B cell (primary cell): ENCODE measurements around the gene RAD51AP2. TPM values are rescaled to one million over a fixed set of nuclear protein-coding genes. Genes with fewer than 3 reads are reported as not detected.

Experiments used
- ATAC-seq: fragments of 200-7000 bp; cut with Tn5 transposase; one replicate; pipeline ENCODE4 v1.10.0; 2021; ENCODE audit warnings: low read depth, mild to moderate bottlenecking, moderate number of reproducible peaks, moderate library complexity
- CTCF ChIA-PET: fragments of 350-600 bp; sonication (Branson Sonifier 250); formaldehyde crosslinking; loops from one replicate; lab custom pipeline; 2021; ENCODE audit warnings: antibody characterized with exemption, inconsistent platforms; lab: Charles Lee
- POLR2A ChIA-PET: fragments of 350-600 bp; sonication (Branson Sonifier 250); formaldehyde crosslinking; loops from one replicate; lab custom pipeline; 2021; ENCODE audit warnings: antibody characterized with exemption; lab: Charles Lee
- DNase-seq: peaks from one replicate; pipeline ENCODE4 v3.0.0; 2013
- H2AFZ ChIP-seq: 2 replicates; pipeline ENCODE4 v1.6.1; 2012; ENCODE audit warnings: mild to moderate bottlenecking, low read depth, low read length; ENCODE audit not compliant: insufficient read depth, poor library complexity, severe bottlenecking
- H3K27ac ChIP-seq, 2 donors: 1 replicate in 1 of 2; 2 replicates in 1 of 2; pipeline ENCODE4 v1.5.1; 2012 to 2013; ENCODE audit warnings: low read length in 2 of 2, mild to moderate bottlenecking in 2 of 2, moderate library complexity in 1 of 2
- H3K27me3 ChIP-seq, 4 experiments: fragments of 200-600 bp in 1 of 4; sonication (generic) in 1 of 4; replicated peaks in 1 of 4; 1 replicate in 2 of 4; 2 replicates in 2 of 4; pipeline versions ENCODE4 v1.6.1 to v1.7.0; 2013 to 2016; ENCODE audit warnings: low read length in 3 of 4, mild to moderate bottlenecking in 2 of 4, mixed read lengths in 1 of 4, moderate library complexity in 1 of 4; ENCODE audit not compliant: insufficient read depth in 4 of 4, control insufficient read depth in 3 of 4; ENCODE audit errors: control extremely low read depth in 1 of 4
- H3K36me3 ChIP-seq, 2 experiments: replicated peaks in 1 of 2; 1 replicate in 1 of 2; 2 replicates in 1 of 2; pipeline versions ENCODE4 v1.6.1 to v1.7.1; 2013; ENCODE audit warnings: low read length in 1 of 2; ENCODE audit not compliant: insufficient read depth in 2 of 2, control insufficient read depth in 1 of 2; ENCODE audit errors: control extremely low read depth in 1 of 2, extremely low read depth in 1 of 2
- H3K4me1 ChIP-seq, 2 donors: fragments of 200-600 bp in 1 of 2; sonication (generic) in 1 of 2; 1 replicate in 1 of 2; 2 replicates in 1 of 2; pipeline versions ENCODE4 v1.5.1 to v1.6.1; 2013 to 2017; ENCODE audit warnings: low read length in 2 of 2; ENCODE audit not compliant: control insufficient read depth in 2 of 2, insufficient read depth in 2 of 2
- H3K4me2 ChIP-seq: replicated peaks from 2 replicates; pipeline ENCODE3; 2012; ENCODE audit warnings: mild to moderate bottlenecking, low read depth, low read length; ENCODE audit not compliant: poor library complexity, severe bottlenecking
- H3K4me3 ChIP-seq, 5 experiments: fragments of 200-600 bp in 1 of 5; sonication (generic) in 1 of 5; 1 replicate in 3 of 5; 2 replicates in 2 of 5; pipeline versions ENCODE4 v1.5.1 to v1.7.0; 2011 to 2016; ENCODE audit warnings: low read length in 4 of 5, mild to moderate bottlenecking in 4 of 5, low read depth in 2 of 5, control low read depth in 1 of 5, moderate library complexity in 1 of 5; ENCODE audit not compliant: insufficient read depth in 1 of 5; ENCODE audit errors: control extremely low read depth in 1 of 5, extremely low read depth in 1 of 5
- H3K79me2 ChIP-seq: fragments of 200-600 bp; sonication (generic); one replicate; pipeline ENCODE4 v1.6.0; 2016; ENCODE audit warnings: low read length; ENCODE audit not compliant: control insufficient read depth, insufficient read depth
- H3K9ac ChIP-seq: fragments of 200-600 bp; sonication (generic); 2 replicates; pipeline ENCODE4 v1.6.1; 2017; ENCODE audit warnings: mild to moderate bottlenecking, low read length, moderate library complexity
- H3K9me3 ChIP-seq, 3 donors: one replicate each; pipeline versions ENCODE4 v1.6.1 to v1.7.1; 2013; ENCODE audit warnings: low read length in 2 of 3; ENCODE audit not compliant: control insufficient read depth in 2 of 3, insufficient read depth in 1 of 3; ENCODE audit errors: control extremely low read depth in 1 of 3
- H4K20me1 ChIP-seq: 2 replicates; pipeline ENCODE4 v1.6.0; 2012; ENCODE audit warnings: mild to moderate bottlenecking, low read length; ENCODE audit not compliant: insufficient read depth, control insufficient read depth, poor library complexity, severe bottlenecking
- H3K27ac Mint-ChIP-seq: one replicate; pipeline ENCODE4 v1.8.0; 2021; ENCODE audit warnings: mixed read lengths
- H3K27me3 Mint-ChIP-seq: one replicate; pipeline ENCODE4 v1.8.0; 2021; ENCODE audit warnings: mixed read lengths
- H3K4me1 Mint-ChIP-seq: one replicate; pipeline ENCODE4 v1.8.0; 2021; ENCODE audit warnings: mixed read lengths
- H3K4me3 Mint-ChIP-seq: one replicate; pipeline ENCODE4 v1.8.0; 2021; ENCODE audit warnings: mixed read lengths
- H3K9me3 Mint-ChIP-seq: one replicate; pipeline ENCODE4 v1.8.0; 2022; ENCODE audit warnings: mixed read lengths; ENCODE audit not compliant: insufficient read depth
- EZH2 ChIP-seq: IDR thresholded peaks from 2 replicates; pipeline ENCODE4 v1.6.1; 2012; ENCODE audit warnings: borderline replicate concordance, low read depth, mild to moderate bottlenecking, moderate library complexity, low read length; ENCODE audit not compliant: insufficient read depth, poor library complexity, severe bottlenecking
- WGBS: methylation state at CpG from one replicate; pipeline ENCODE4 v1.1.5; 2013; ENCODE audit warnings: missing lambda C conversion rate; ENCODE audit not compliant: insufficient coverage; 5-methylcytosine and 5-hydroxymethylcytosine counted together
- intact Hi-C: fragments of 100-400 bp; cut with micrococcal nuclease; formaldehyde crosslinking; loops from one replicate; pipeline ENCODE4 v1.10.0; 2022
- polyA plus RNA-seq: library from polyadenylated mRNA; depleted of rRNA; stranded (reverse); fragments of >200 nt; gene quantifications from 2 replicates; pipeline ENCODE4 v1.2.3, GENCODE V29; 2012
- total RNA-seq, 2 donors: library from RNA; stranded (reverse); fragments of 120-200 nt in 1 of 2; gene quantifications; 1 replicate in 1 of 2; 2 replicates in 1 of 2; pipeline versions ENCODE4 v1.2.3 to v1.2.4, GENCODE V29; 2013 to 2022
- TF ChIP-seq, protein P1 (sequence below): fragments of 200-600 bp; IDR thresholded peaks from one replicate; pipeline ENCODE4 v1.8.0; 2022; ENCODE audit warnings: antibody characterized with exemption, mild to moderate bottlenecking

RAD51AP2 gene
- total and polyA plus RNA-seq, 2 donors (not counting 1 experiment from before 2014, with no cell fraction given) = not detected

DNA sequence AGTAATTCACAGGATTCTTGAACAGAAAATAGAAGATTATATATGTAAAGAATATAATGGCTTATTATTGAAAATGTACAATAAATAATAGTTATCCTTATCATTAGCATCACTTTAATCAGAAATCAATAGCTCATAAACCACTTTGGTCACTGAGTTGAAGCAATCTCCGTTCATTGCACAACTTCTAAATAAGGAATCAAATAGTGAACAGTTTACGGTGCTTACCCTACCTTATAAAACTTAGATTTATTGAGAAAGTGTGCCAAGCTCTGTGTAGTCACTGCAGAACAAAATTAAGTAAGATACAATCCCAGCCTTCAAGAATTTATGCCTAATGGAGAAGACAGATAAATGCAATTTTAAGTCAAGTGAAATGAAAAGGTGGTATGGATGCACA is 29.0 kb upstream of the RAD51AP2 start:
- Histone ChIP-seq H3K27me3 (peaks cover 0 to 25% (median 21%) of the 10 kb centered on the region in 4 experiments), H3K9me3 (no peaks in the 10 kb centered on the region), H3K27ac (no peak overlapping the region), H3K79me2 (no peaks in the 10 kb centered on the region), H3K36me3 (no peaks in the 10 kb centered on the region), H3K4me3 (no peak overlapping the region), H3K9ac (no peak overlapping the region), H3K4me1 (no peaks in the 10 kb centered on the region), H4K20me1 (no peaks in the 10 kb centered on the region), H2AFZ (no peak overlapping the region), H3K4me2 (no peak overlapping the region)
- no peak for DNase-seq
- intact Hi-C loops = no loop called here
- POLR2A ChIA-PET = no interaction called here
- H3K4me3 Mint-ChIP-seq = no peak overlapping the region
- H3K27me3 Mint-ChIP-seq = peaks cover 54% of the 10 kb centered on the region
- CTCF ChIA-PET = no interaction called here
- H3K4me1 Mint-ChIP-seq = no peaks in the 10 kb centered on the region
- no peak for ATAC-seq
- no peak overlapping the region for H3K27ac Mint-ChIP-seq
- no peaks in the 10 kb centered on the region for H3K9me3 Mint-ChIP-seq
- no CpG with 5 or more reads among the region's 2 CpGs for WGBS
- TF ChIP-seq, protein P1, sequence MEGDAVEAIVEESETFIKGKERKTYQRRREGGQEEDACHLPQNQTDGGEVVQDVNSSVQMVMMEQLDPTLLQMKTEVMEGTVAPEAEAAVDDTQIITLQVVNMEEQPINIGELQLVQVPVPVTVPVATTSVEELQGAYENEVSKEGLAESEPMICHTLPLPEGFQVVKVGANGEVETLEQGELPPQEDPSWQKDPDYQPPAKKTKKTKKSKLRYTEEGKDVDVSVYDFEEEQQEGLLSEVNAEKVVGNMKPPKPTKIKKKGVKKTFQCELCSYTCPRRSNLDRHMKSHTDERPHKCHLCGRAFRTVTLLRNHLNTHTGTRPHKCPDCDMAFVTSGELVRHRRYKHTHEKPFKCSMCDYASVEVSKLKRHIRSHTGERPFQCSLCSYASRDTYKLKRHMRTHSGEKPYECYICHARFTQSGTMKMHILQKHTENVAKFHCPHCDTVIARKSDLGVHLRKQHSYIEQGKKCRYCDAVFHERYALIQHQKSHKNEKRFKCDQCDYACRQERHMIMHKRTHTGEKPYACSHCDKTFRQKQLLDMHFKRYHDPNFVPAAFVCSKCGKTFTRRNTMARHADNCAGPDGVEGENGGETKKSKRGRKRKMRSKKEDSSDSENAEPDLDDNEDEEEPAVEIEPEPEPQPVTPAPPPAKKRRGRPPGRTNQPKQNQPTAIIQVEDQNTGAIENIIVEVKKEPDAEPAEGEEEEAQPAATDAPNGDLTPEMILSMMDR = no peak
- TF ChIP-seq EZH2 = no peak

DNA sequence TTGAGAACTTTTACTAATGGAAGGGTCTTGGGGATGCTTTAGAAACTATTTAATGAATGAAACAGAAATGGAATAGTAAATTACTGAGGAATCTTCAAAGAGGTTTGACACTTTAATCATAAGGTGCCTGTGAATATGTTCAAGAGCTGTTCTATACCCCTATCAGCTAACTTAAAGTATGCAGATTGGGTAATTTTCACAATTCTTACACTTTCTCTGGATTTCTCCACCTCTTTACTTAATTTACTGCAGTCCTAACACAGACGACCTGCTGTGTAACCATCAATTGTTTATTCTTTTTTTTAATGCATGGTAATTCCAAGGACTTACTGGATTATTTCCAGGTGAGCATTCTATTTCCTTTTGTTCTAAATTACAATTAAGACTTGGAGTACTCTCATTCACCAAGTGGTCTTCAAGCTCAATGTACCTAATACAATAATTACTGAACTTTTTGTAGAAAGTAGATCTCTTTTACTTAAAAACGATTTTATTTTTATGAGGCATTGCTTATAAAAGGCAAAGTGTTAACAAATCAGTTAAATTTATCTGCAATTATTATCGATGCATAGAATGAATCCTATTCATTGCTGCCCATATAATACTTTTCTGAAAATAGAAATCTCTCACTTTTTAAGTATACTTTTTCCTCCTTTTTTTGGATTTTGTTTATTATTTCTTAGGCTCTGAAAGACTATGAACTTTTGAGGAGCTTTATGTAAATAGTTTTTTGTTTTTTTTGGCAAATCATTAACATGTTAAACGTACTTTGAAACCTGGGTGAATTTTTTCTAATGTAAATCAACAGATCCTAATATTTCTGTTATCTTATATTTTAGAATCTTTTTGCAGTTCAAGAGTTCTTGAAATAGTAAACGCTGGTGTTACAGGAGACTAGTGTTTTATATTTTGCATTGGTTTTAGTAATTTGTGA is 27.7 kb upstream of the RAD51AP2 start:
- no peak for TF ChIP-seq EZH2
- TF ChIP-seq, protein P1 = no peak
- H3K27ac Mint-ChIP-seq = no peak overlapping the region
- H3K4me3 Mint-ChIP-seq = no peak overlapping the region
- no peak overlapping the region for H3K4me2 ChIP-seq
- no peaks in the 10 kb centered on the region for H3K36me3 ChIP-seq
- ChIA-PET POLR2A (no interaction called here), CTCF (no interaction called here)
- H3K4me3 ChIP-seq = no peak overlapping the region
- H3K9ac ChIP-seq = no peak overlapping the region
- intact Hi-C loops = no loop called here
- H3K27ac ChIP-seq = no peak overlapping the region
- no peaks in the 10 kb centered on the region for H3K9me3 Mint-ChIP-seq
- H3K27me3 Mint-ChIP-seq = peaks cover 59% of the 10 kb centered on the region
- no CpG with 5 or more reads among the region's 5 CpGs for WGBS
- ATAC-seq (no peak), DNase-seq (no peak)
- H2AFZ ChIP-seq = no peak overlapping the region
- H3K27me3 ChIP-seq = peaks cover 0 to 36% (median 29%) of the 10 kb centered on the region in 4 experiments
- no peaks in the 10 kb centered on the region for H3K79me2 ChIP-seq
- H3K4me1 Mint-ChIP-seq = peaks cover 2% of the 10 kb centered on the region
- no peaks in the 10 kb centered on the region for H3K9me3 ChIP-seq
- H3K4me1 ChIP-seq = no peaks in the 10 kb centered on the region
- no peaks in the 10 kb centered on the region for H4K20me1 ChIP-seq
